Panc1 (cell line): Measurements from ENCODE around the gene PRSS22. TPM values are rescaled to one million over a fixed set of nuclear protein-coding genes. Genes with fewer than 3 reads are reported as not detected.

Experiments used
- ATAC-seq: fragments of 200-7000 bp; cut with Tn5 transposase; 2 replicates; pipeline ENCODE4 v1.9.1; 2020; ENCODE audit warnings: mild to moderate bottlenecking, moderate library complexity
- BruUV-seq: library from RNA; stranded (reverse); fragments of 400-500 nt; replicated peaks from 2 replicates; lab custom pipeline; 2021; lab: Mats Ljungman, UMichigan
- CTCF ChIA-PET: fragments of 300-600 bp; sonication (Branson Sonifier 250); formaldehyde crosslinking; loops from one replicate; lab custom pipeline; 2022; ENCODE audit warnings: antibody characterized with exemption; lab: Charles Lee
- POLR2A ChIA-PET: fragments of 300-600 bp; sonication (Branson Sonifier 250); formaldehyde crosslinking; loops from one replicate; lab custom pipeline; 2022; ENCODE audit warnings: antibody characterized with exemption; lab: Charles Lee
- DNase-seq: peaks from one replicate; pipeline ENCODE4 v3.0.0-alpha.2; 2010; ENCODE audit warnings: low read depth, low spot score
- H3K27ac ChIP-seq: 2 replicates; pipeline ENCODE4 v1.5.1; 2011; ENCODE audit warnings: mild to moderate bottlenecking, low read length, inconsistent platforms
- H3K27me3 ChIP-seq: fragments of 200-500 bp; sonication (Bioruptor generic); 2 replicates; pipeline ENCODE4 v1.6.0; 2014; ENCODE audit warnings: low read length, inconsistent platforms; ENCODE audit not compliant: control insufficient read depth, insufficient read depth
- H3K36me3 ChIP-seq: fragments of 200-500 bp; sonication (Bioruptor generic); 2 replicates; pipeline ENCODE4 v1.5.1; 2014; ENCODE audit warnings: inconsistent platforms, mild to moderate bottlenecking, low read length, moderate library complexity; ENCODE audit not compliant: control insufficient read depth, insufficient read depth
- H3K4me1 ChIP-seq: 2 replicates; pipeline ENCODE4 v1.5.1; 2011; ENCODE audit warnings: inconsistent platforms, mild to moderate bottlenecking, low read length, moderate library complexity; ENCODE audit not compliant: control insufficient read depth, insufficient read depth
- H3K4me3 ChIP-seq, 2 experiments: 2 replicates each; pipeline ENCODE4 v1.5.1; 2011 to 2012; ENCODE audit warnings: low read depth in 2 of 2, low read length in 2 of 2, mild to moderate bottlenecking in 2 of 2, inconsistent platforms in 1 of 2, moderate library complexity in 1 of 2
- H3K9me3 ChIP-seq: fragments of 200-500 bp; sonication (Bioruptor generic); 2 replicates; pipeline ENCODE4 v1.5.1; 2014; ENCODE audit warnings: low read depth, mild to moderate bottlenecking, inconsistent platforms, low read length, moderate library complexity; ENCODE audit not compliant: control insufficient read depth, insufficient read depth
- CTCF ChIP-seq: fragments of 450-650 bp; IDR thresholded peaks from 2 replicates; pipeline ENCODE4 v1.5.1; 2017; ENCODE audit warnings: mild to moderate bottlenecking
- POLR2AphosphoS5 ChIP-seq: IDR thresholded peaks from 2 replicates; pipeline ENCODE4 v1.6.1; 2012; ENCODE audit warnings: mild to moderate bottlenecking, low read depth, low read length, moderate library complexity
- REST ChIP-seq, 2 experiments: IDR thresholded peaks; 2 replicates each; pipeline ENCODE4 v1.6.1; 2011 to 2012; ENCODE audit warnings: low read depth in 2 of 2, control low read depth in 1 of 2, low read length in 1 of 2, mild to moderate bottlenecking in 1 of 2, moderate library complexity in 1 of 2; ENCODE audit not compliant: insufficient read depth in 1 of 2
- SIN3A ChIP-seq: IDR thresholded peaks from 2 replicates; pipeline ENCODE4 v1.6.1; 2012; ENCODE audit warnings: low read depth, mild to moderate bottlenecking, low read length, moderate library complexity, borderline replicate concordance; ENCODE audit not compliant: insufficient read depth
- TCF7L2 ChIP-seq: IDR thresholded peaks from 2 replicates; pipeline ENCODE4 v1.6.1; 2011; ENCODE audit warnings: mild to moderate bottlenecking, low read depth, low read length, inconsistent platforms
- in situ Hi-C: cut with HindIII; loops from 2 replicates; pipeline ENCODE4 v1.10.0; 2016; ENCODE audit warnings: low sequenced_read_pairs, low pct_unique_long_range_greater_than_20kb
- intact Hi-C: fragments of 100-400 bp; cut with micrococcal nuclease; formaldehyde crosslinking; loops from one replicate; pipeline ENCODE4 v1.10.0; 2022; ENCODE audit not compliant: unreplicated experiment
- total RNA-seq: library from RNA; stranded (reverse); gene quantifications from one replicate; pipeline ENCODE4 v1.2.1, GENCODE V29; 2021; ENCODE audit not compliant: unreplicated experiment

Gene PRSS22
- total RNA-seq, 1 experiment from 2014 or later: 23.9 TPM

GRCh38 chr16:2904922-2905240 is 46.9 kb upstream of the PRSS22 start:
- Histone ChIP-seq H3K4me3 (peak overlapping the region; percentile 64 to 92), H3K9me3 (no peaks in the 10 kb centered on the region), H3K27me3 (no peaks in the 10 kb centered on the region), H3K36me3 (no peaks in the 10 kb centered on the region), H3K27ac (peak overlapping the region; percentile 96), H3K4me1 (peaks cover 6% of the 10 kb centered on the region)
- TF ChIP-seq SIN3A (no peak), CTCF (no peak), POLR2AphosphoS5 (no peak), REST (IDR thresholded peaks at IDR 0.05; ENCODE audit: insufficient read depth in 1 of 2, low read depth in 2 of 2, low read length in 1 of 2) (no peak; a peak in 1 of 4 replicates), TCF7L2 (no peak)
- CTCF ChIA-PET: interaction anchor here (1.0 kb wide), 1 partner anchor 66 kb away, joined by 3 read pairs; no protein-coding TSS in a partner anchor
- TSS peak; percentile 96 for BruUV-seq
- DNase-seq (no peak), ATAC-seq (peak; percentile 36; the same call in 1 of the 2 replicates)
- in situ Hi-C loops (no loop called here), intact Hi-C loops (no loop called here)
- POLR2A ChIA-PET: no interaction called here

- in situ Hi-C loops (no loop called here), intact Hi-C loops (no loop called here)
- Histone ChIP-seq H3K36me3 (no peaks in the 10 kb centered on the region), H3K9me3 (no peaks in the 10 kb centered on the region), H3K27me3 (no peaks in the 10 kb centered on the region), H3K4me1 (peaks cover 6% of the 10 kb centered on the region), H3K4me3 (peak overlapping the region; percentile 64 to 92), H3K27ac (peak overlapping the region; percentile 96)
- ATAC-seq (peak; percentile 72), DNase-seq (no peak)
- TF ChIP-seq SIN3A: peak; percentile 84; the same call in 1 of the 2 replicates
- no peak for TF ChIP-seq TCF7L2
- peak; percentile 54 to 56; a peak in 2 of 4 replicates for TF ChIP-seq REST (IDR thresholded peaks at IDR 0.05; ENCODE audit: insufficient read depth in 1 of 2, low read depth in 2 of 2, low read length in 1 of 2)
- TF ChIP-seq POLR2AphosphoS5: peak; percentile 79
- peak; percentile 98 for TF ChIP-seq CTCF
- POLR2A ChIA-PET: no interaction called here
- no TSS peak for BruUV-seq
- CTCF ChIA-PET: no interaction called here
Measured at GRCh38 chr16:2904100-2904921, 46.3 kb upstream of the PRSS22 start.
